ENCODE measurements around the gene ARHGAP28.

ARHGAP28 gene

GRCh38 chr18:6711467-6711866 is 18.0 kb upstream of the ARHGAP28 start:
- no peak for DNase-seq (ENCODE audit: low spot score)
- no peak for TF ChIP-seq CTCF (IDR thresholded peaks at IDR 0.05; ENCODE audit: extremely low read depth, missing control alignments)

- TF ChIP-seq CTCF (IDR thresholded peaks at IDR 0.05; ENCODE audit: extremely low read depth, missing control alignments): no peak
- no peak for DNase-seq (ENCODE audit: low spot score)
These were observed 17.1 kb upstream of the ARHGAP28 start for GRCh38 chr18:6712401-6712800.

GRCh38 chr18:6714010-6714409 is 15.5 kb upstream of the ARHGAP28 start:
- TF ChIP-seq CTCF (IDR thresholded peaks at IDR 0.05; ENCODE audit: extremely low read depth, missing control alignments): no peak
- DNase-seq (ENCODE audit: low spot score): no peak

GRCh38 chr18:6718267-6718666 is 11.2 kb upstream of the ARHGAP28 start:
- DNase-seq (ENCODE audit: low spot score): no peak
- TF ChIP-seq CTCF (IDR thresholded peaks at IDR 0.05; ENCODE audit: extremely low read depth, missing control alignments): no peak

GRCh38 chr18:6719098-6719846 is 10.2 kb upstream of the ARHGAP28 start:
- no peak for TF ChIP-seq CTCF (IDR thresholded peaks at IDR 0.05; ENCODE audit: extremely low read depth, missing control alignments)
- DNase-seq (ENCODE audit: low spot score): no peak

GRCh38 chr18:6719910-6720683 is 9.4 kb upstream of the ARHGAP28 start:
- DNase-seq (ENCODE audit: low spot score): no peak
- no peak for TF ChIP-seq CTCF (IDR thresholded peaks at IDR 0.05; ENCODE audit: extremely low read depth, missing control alignments)

- no peak for DNase-seq (ENCODE audit: low spot score)
- no peak for TF ChIP-seq CTCF (IDR thresholded peaks at IDR 0.05; ENCODE audit: extremely low read depth, missing control alignments)
These were observed 7.8 kb upstream of the ARHGAP28 start for GRCh38 chr18:6721755-6722154.

Measured in GM20000 (cell line).